ENCODE data around the gene AQP6. TPM values are rescaled to one million over a fixed set of nuclear protein-coding genes. Genes with fewer than 3 reads are reported as not detected.
A peak's percentile ranks its signal among the peaks of the same experiment; 100 is the strongest.

The AQP6 gene
- total and polyA plus RNA-seq, 2 experiments from 2014 or later = 0.23 TPM; not detected in 1

GRCh38 chr12:49956663-49957569 is 15.8 kb upstream of the AQP6 start:
- 82% methylated on average over 6 of the region's 6 CpGs for WGBS (ENCODE audit: low lambda C conversion rate, missing lambda C conversion rate)
- Histone ChIP-seq H3K4me3 (no peak overlapping the region), H3K36me3 (replicated peaks; ENCODE audit: insufficient read depth, low read depth) (no peaks in the 10 kb centered on the region), H3K79me2 (no peaks in the 10 kb centered on the region), H3K27me3 (peaks cover 66% of the 10 kb centered on the region), H4K20me1 (ENCODE audit: insufficient read depth, poor library complexity, severe bottlenecking) (no peaks in the 10 kb centered on the region), H2AFZ (no peak overlapping the region), H3K9me2 (replicated peaks; ENCODE audit: insufficient read depth) (no peaks in the 10 kb centered on the region), H3K27ac (no peak overlapping the region), H3K4me1 (ENCODE audit: insufficient read depth) (no peaks in the 10 kb centered on the region), H3K9me3 (ENCODE audit: low read depth) (no peaks in the 10 kb centered on the region), H3K4me2 (no peak overlapping the region)
- TF ChIP-seq EZH2phosphoT487 (IDR thresholded peaks at IDR 0.05; ENCODE audit: low read depth, severe bottlenecking, unreplicated experiment) = no peak
- no peak for TF ChIP-seq EZH2 (IDR thresholded peaks at IDR 0.05; ENCODE audit: borderline replicate concordance)
- TF ChIP-seq CTCF (IDR thresholded peaks at IDR 0.05; ENCODE audit: poor library complexity) = no peak
- DNase-seq (ENCODE audit: low spot score) = no peak

- no peaks in the 10 kb centered on the region for H3K9me2 ChIP-seq (replicated peaks; ENCODE audit: insufficient read depth)
- H3K27me3 ChIP-seq = peaks cover 68% of the 10 kb centered on the region
- H3K4me2 ChIP-seq = no peak overlapping the region
- no peaks in the 10 kb centered on the region for H3K79me2 ChIP-seq
- no peak overlapping the region for H2AFZ ChIP-seq
- H3K4me3 ChIP-seq = no peak overlapping the region
- H3K4me1 ChIP-seq (ENCODE audit: insufficient read depth) = no peaks in the 10 kb centered on the region
- H3K9me3 ChIP-seq (ENCODE audit: low read depth) = no peaks in the 10 kb centered on the region
- no peak for TF ChIP-seq EZH2phosphoT487 (IDR thresholded peaks at IDR 0.05; ENCODE audit: low read depth, severe bottlenecking, unreplicated experiment)
- no peak for TF ChIP-seq EZH2 (IDR thresholded peaks at IDR 0.05; ENCODE audit: borderline replicate concordance)
- no peak for TF ChIP-seq CTCF (IDR thresholded peaks at IDR 0.05; ENCODE audit: poor library complexity)
- H3K36me3 ChIP-seq (replicated peaks; ENCODE audit: insufficient read depth, low read depth) = no peaks in the 10 kb centered on the region
- H3K27ac ChIP-seq = no peak overlapping the region
- no peak for DNase-seq (ENCODE audit: low spot score)
- H4K20me1 ChIP-seq (ENCODE audit: insufficient read depth, poor library complexity, severe bottlenecking) = no peaks in the 10 kb centered on the region
These were observed 15.2 kb upstream of the AQP6 start for GRCh38 chr12:49957570-49957967.

- no peak overlapping the region for H3K4me3 ChIP-seq
- H4K20me1 ChIP-seq (ENCODE audit: insufficient read depth, poor library complexity, severe bottlenecking) = no peaks in the 10 kb centered on the region
- no peaks in the 10 kb centered on the region for H3K79me2 ChIP-seq
- no peak overlapping the region for H3K27ac ChIP-seq
- H3K4me1 ChIP-seq (ENCODE audit: insufficient read depth) = no peaks in the 10 kb centered on the region
- no peak for DNase-seq (ENCODE audit: low spot score)
- H3K9me2 ChIP-seq (replicated peaks; ENCODE audit: insufficient read depth) = no peaks in the 10 kb centered on the region
- WGBS (ENCODE audit: low lambda C conversion rate, missing lambda C conversion rate) = 31% methylated on average over 11 of the region's 11 CpGs
- H2AFZ ChIP-seq = no peak overlapping the region
- H3K36me3 ChIP-seq (replicated peaks; ENCODE audit: insufficient read depth, low read depth) = no peaks in the 10 kb centered on the region
- peaks cover 66% of the 10 kb centered on the region for H3K27me3 ChIP-seq
- TF ChIP-seq EZH2 (IDR thresholded peaks at IDR 0.05; ENCODE audit: borderline replicate concordance) = peak; percentile 63
- TF ChIP-seq CTCF (IDR thresholded peaks at IDR 0.05; ENCODE audit: poor library complexity) = no peak
- no peak for TF ChIP-seq EZH2phosphoT487 (IDR thresholded peaks at IDR 0.05; ENCODE audit: low read depth, severe bottlenecking, unreplicated experiment)
- no peak overlapping the region for H3K4me2 ChIP-seq
- no peaks in the 10 kb centered on the region for H3K9me3 ChIP-seq (ENCODE audit: low read depth)
These were observed 12.9 kb upstream of the AQP6 start for GRCh38 chr12:49959685-49960473.

Data from hepatocyte (in vitro differentiated cells).